ENCODE measurements around the gene HELZ2. TPM values are rescaled to one million over a fixed set of nuclear protein-coding genes. Genes with fewer than 3 reads are reported as not detected.

The HELZ2 gene
- total RNA-seq, 1 experiment from 2014 or later: 135 TPM

DNA sequence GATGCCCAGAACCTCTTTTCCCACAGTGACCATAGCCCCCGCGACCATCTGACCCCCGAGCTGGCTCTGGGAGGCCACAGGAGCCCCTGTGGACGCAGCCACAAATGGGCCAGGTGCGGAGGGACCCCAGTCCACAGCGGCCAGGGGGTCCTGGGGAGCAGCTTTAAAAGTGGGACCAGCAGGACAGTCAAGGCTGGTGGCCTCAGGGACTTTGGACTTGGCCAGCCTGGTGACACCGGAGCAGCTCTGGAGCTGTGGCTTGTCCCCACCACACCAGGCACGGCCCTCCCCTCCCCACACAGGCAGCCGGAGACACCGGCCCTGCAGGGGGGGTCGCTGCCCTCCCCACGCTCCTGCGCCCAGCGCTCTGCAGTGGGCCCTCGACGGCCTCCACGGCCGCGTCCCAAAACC, 16.6 kb downstream of the HELZ2 start:
- no peak for DNase-seq
- Mint-ChIP-seq H3K9me3 (ENCODE audit: low read depth, unreplicated experiment) (peaks cover 2% of the 10 kb centered on the region), H3K27me3 (ENCODE audit: unreplicated experiment) (peaks cover 7% of the 10 kb centered on the region), H3K4me1 (ENCODE audit: low read depth, unreplicated experiment) (no peaks in the 10 kb centered on the region), H3K36me3 (ENCODE audit: insufficient read depth, unreplicated experiment) (peaks cover 71% of the 10 kb centered on the region), H3K27ac (ENCODE audit: unreplicated experiment) (no peak overlapping the region), H3K4me3 (ENCODE audit: low read depth, unreplicated experiment) (no peak overlapping the region)
- BruUV-seq (replicated peaks): no TSS peak
- CTCF ChIA-PET: interaction anchor here (0.8 kb wide), 1 partner anchor 19 kb away, joined by 3 read pairs; no protein-coding TSS in a partner anchor
- intact Hi-C loops (cut with micrococcal nuclease; ENCODE audit: unreplicated experiment): no loop called here
- TF ChIP-seq CTCF (IDR thresholded peaks at IDR 0.05; ENCODE audit: unreplicated experiment): no peak

GRCh38 chr20:63556873-63557478, 17.1 kb downstream of the HELZ2 start:
- no peak for DNase-seq
- no TSS peak for BruUV-seq (replicated peaks)
- Mint-ChIP-seq H3K27ac (ENCODE audit: unreplicated experiment) (no peak overlapping the region), H3K4me1 (ENCODE audit: low read depth, unreplicated experiment) (no peaks in the 10 kb centered on the region), H3K36me3 (ENCODE audit: insufficient read depth, unreplicated experiment) (peaks cover 75% of the 10 kb centered on the region), H3K4me3 (ENCODE audit: low read depth, unreplicated experiment) (no peak overlapping the region), H3K9me3 (ENCODE audit: low read depth, unreplicated experiment) (peaks cover 2% of the 10 kb centered on the region), H3K27me3 (ENCODE audit: unreplicated experiment) (peaks cover 8% of the 10 kb centered on the region)
- CTCF ChIA-PET: interaction anchor here (0.5 to 0.8 kb wide), 2 partner anchors 18 to 33 kb away, joined by 3 to 4 read pairs; no protein-coding TSS in a partner anchor
- intact Hi-C loops (cut with micrococcal nuclease; ENCODE audit: unreplicated experiment): no loop called here
- TF ChIP-seq CTCF (IDR thresholded peaks at IDR 0.05; ENCODE audit: unreplicated experiment): no peak

DNA sequence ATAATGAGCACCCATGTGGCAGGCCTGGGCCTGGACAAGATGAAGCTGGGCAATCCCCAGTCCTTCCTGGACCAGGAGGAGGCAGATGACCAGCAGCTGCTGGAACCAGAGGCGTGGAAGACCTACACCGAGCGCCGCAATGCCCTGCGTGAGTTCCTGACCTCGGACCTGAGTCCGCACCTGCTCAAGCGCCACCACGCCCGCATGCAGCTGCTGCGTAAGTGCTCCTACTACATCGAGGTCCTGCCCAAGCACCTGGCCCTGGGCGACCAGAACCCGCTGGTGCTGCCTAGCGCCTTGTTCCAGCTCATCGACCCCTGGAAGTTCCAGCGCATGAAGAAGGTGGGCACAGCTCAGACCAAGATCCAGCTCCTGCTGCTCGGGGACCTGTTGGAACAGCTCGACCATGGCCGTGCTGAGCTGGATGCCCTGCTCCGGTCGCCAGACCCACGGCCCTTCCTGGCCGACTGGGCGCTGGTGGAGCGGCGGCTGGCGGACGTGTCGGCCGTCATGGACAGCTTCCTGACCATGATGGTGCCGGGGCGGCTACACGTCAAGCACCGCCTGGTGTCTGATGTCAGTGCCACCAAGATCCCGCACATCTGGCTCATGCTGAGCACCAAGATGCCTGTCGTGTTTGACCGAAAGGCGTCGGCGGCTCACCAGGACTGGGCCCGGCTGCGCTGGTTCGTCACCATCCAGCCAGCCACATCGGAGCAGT, 18.2 kb downstream of the HELZ2 start:
- intact Hi-C loops (cut with micrococcal nuclease; ENCODE audit: unreplicated experiment): no loop called here
- no peak overlapping the region for H3K27ac Mint-ChIP-seq (ENCODE audit: unreplicated experiment)
- no peak for DNase-seq
- no TSS peak for BruUV-seq (replicated peaks)
- TF ChIP-seq CTCF (IDR thresholded peaks at IDR 0.05; ENCODE audit: unreplicated experiment): no peak
- CTCF ChIA-PET: no interaction called here
- no peak overlapping the region for H3K4me3 Mint-ChIP-seq (ENCODE audit: low read depth, unreplicated experiment)
- H3K4me1 Mint-ChIP-seq (ENCODE audit: low read depth, unreplicated experiment): no peaks in the 10 kb centered on the region
- H3K27me3 Mint-ChIP-seq (ENCODE audit: unreplicated experiment): peaks cover 8% of the 10 kb centered on the region
- H3K9me3 Mint-ChIP-seq (ENCODE audit: low read depth, unreplicated experiment): peaks cover 2% of the 10 kb centered on the region
- peaks cover 64% of the 10 kb centered on the region for H3K36me3 Mint-ChIP-seq (ENCODE audit: insufficient read depth, unreplicated experiment)

DNA sequence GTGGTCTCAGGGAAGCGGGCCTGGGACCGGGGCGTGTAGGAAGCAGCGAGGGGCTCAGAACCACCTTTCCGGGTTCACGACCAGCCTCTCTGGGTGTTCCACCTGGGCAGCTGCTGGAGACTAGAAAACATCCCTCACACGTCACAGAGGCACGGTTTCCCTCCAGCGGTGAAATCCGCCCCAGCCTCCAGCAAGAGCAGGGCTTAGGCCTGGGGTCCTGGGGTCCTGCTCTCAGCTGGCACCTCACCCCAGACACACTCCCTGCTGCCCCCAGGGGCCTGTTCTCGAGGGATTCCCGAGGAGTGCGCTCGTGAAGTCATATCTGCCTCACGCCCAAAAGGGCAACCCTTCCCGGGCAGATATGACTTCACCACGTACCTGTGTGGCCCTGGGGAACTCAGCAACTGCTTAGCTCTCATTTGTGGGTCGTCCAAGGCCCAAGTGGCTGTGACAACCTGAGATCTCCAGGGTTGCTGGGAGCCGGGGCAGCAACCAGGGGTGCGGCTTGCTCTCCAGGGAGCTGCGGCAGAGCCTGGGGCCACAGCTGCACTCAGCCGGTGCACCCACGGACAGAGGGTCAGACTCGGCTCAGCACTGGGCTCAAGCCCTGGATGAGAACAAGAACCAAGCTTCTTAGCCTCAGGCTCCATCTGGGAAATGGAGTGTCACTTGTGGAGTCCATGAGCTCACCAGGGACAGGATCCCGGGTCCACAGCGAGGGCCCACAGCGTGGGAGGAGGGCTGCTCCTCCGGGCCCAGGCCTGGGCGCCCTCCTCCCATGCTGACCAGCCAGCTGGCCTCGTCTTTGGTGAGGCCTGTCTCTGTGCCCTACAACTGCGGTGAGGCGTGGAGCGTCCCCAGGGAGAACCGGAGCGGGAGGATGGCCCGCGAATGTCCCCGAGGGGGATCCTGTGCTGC, 19.4 kb downstream of the HELZ2 start:
- DNase-seq: no peak
- peaks cover 55% of the 10 kb centered on the region for H3K36me3 Mint-ChIP-seq (ENCODE audit: insufficient read depth, unreplicated experiment)
- no TSS peak for BruUV-seq (replicated peaks)
- no peaks in the 10 kb centered on the region for H3K4me1 Mint-ChIP-seq (ENCODE audit: low read depth, unreplicated experiment)
- no peak for TF ChIP-seq CTCF (IDR thresholded peaks at IDR 0.05; ENCODE audit: unreplicated experiment)
- no peak overlapping the region for H3K4me3 Mint-ChIP-seq (ENCODE audit: low read depth, unreplicated experiment)
- peaks cover 8% of the 10 kb centered on the region for H3K27me3 Mint-ChIP-seq (ENCODE audit: unreplicated experiment)
- intact Hi-C loops (cut with micrococcal nuclease; ENCODE audit: unreplicated experiment): no loop called here
- no peaks in the 10 kb centered on the region for H3K9me3 Mint-ChIP-seq (ENCODE audit: low read depth, unreplicated experiment)
- no peak overlapping the region for H3K27ac Mint-ChIP-seq (ENCODE audit: unreplicated experiment)
- CTCF ChIA-PET: no interaction called here

Measured in Calu3 (cell line).